ENCODE data around the gene DIS3L2. TPM values are rescaled to one million over a fixed set of nuclear protein-coding genes. Genes with fewer than 3 reads are reported as not detected.

Gene DIS3L2
- total RNA-seq, 1 experiment from 2014 or later = 32.6 TPM

DNA sequence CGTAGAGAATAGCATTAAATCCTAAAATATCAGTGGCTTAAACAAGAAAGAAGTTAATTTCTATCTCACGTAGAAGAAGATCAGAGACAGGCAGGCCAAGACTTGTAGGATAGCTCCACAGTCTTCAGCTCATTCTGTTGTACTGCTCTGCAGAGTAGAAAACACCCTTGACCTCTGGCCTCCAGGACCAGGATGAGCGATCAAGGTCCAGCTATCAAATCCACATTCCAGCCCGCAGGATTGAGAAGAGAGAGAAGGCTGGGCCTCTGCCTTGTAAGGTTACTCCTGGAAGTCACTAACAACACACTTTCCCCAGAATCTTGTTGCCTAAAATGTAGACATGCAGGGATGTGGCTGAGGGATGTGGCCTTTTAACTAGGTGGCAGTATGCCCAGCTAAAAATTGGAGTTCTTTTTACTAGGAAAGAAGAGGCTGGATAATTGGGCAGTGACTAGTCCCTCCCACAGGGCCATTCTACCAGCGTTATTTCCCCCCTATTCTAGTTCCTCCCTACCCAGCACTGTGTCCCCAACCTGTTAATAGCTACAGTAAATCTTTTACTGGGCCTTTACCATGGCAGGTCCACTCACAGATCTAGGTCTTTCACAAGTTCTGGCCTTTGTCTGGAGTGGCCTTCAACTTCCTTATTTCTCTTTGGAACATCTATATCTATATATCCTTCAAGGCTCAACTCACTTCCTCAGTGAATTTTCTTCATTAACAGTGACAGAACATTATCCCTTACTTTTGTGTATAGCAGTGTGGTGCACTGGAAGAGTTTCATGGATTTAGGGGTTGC is 165.0 kb downstream of the DIS3L2 start:
- TF ChIP-seq, protein P1, sequence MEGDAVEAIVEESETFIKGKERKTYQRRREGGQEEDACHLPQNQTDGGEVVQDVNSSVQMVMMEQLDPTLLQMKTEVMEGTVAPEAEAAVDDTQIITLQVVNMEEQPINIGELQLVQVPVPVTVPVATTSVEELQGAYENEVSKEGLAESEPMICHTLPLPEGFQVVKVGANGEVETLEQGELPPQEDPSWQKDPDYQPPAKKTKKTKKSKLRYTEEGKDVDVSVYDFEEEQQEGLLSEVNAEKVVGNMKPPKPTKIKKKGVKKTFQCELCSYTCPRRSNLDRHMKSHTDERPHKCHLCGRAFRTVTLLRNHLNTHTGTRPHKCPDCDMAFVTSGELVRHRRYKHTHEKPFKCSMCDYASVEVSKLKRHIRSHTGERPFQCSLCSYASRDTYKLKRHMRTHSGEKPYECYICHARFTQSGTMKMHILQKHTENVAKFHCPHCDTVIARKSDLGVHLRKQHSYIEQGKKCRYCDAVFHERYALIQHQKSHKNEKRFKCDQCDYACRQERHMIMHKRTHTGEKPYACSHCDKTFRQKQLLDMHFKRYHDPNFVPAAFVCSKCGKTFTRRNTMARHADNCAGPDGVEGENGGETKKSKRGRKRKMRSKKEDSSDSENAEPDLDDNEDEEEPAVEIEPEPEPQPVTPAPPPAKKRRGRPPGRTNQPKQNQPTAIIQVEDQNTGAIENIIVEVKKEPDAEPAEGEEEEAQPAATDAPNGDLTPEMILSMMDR (IDR thresholded peaks at IDR 0.05; ENCODE audit: unreplicated experiment) = no peak
- no peaks in the 10 kb centered on the region for H3K4me1 Mint-ChIP-seq (ENCODE audit: insufficient read depth, unreplicated experiment)
- H3K4me3 Mint-ChIP-seq (ENCODE audit: unreplicated experiment) = no peak overlapping the region
- DNase-seq (ENCODE audit: unreplicated experiment) = no peak
- no peaks in the 10 kb centered on the region for H3K27me3 Mint-ChIP-seq (ENCODE audit: insufficient read depth, unreplicated experiment)
- peaks cover 7% of the 10 kb centered on the region for H3K36me3 Mint-ChIP-seq (ENCODE audit: insufficient read depth, unreplicated experiment)
- no peak overlapping the region for H3K27ac Mint-ChIP-seq (ENCODE audit: low read depth, unreplicated experiment)
- intact Hi-C loops (cut with micrococcal nuclease) = no loop called here
- no peaks in the 10 kb centered on the region for H3K9me3 Mint-ChIP-seq (ENCODE audit: unreplicated experiment)
- POLR2A ChIA-PET = interaction anchor here (1.2 kb wide), 1 partner anchor 19 kb away, joined by 3 read pairs; no protein-coding TSS in a partner anchor
- no TSS peak for BruUV-seq (replicated peaks)
- CTCF ChIA-PET = interaction anchor here (0.6 to 1.9 kb wide), 8 partner anchors 9 to 200 kb away, joined by 3 to 10 read pairs (median 4); no protein-coding TSS in a partner anchor

DNA sequence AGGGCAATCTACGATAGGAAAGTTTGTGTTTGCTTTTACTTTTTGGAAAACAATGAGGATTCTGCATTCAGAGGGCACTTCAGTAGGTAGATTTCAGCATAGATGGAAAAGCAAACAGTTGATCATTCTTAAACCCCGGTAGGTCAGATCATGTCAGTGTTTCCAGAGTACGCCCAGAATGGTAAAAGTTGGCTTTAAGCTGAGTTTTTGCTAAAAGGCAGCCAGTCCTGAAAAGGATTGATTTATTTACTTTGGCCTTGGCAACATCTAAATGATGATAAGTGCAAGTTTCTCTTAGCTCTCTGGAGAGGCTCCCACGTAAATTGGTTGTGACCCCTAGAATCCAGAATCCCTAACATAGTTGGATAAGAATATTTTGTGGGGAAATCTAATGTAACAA is 168.0 kb downstream of the DIS3L2 start:
- no peak overlapping the region for H3K27ac Mint-ChIP-seq (ENCODE audit: low read depth, unreplicated experiment)
- CTCF ChIA-PET = no interaction called here
- no peaks in the 10 kb centered on the region for H3K9me3 Mint-ChIP-seq (ENCODE audit: unreplicated experiment)
- H3K36me3 Mint-ChIP-seq (ENCODE audit: insufficient read depth, unreplicated experiment) = peaks cover 25% of the 10 kb centered on the region
- DNase-seq (ENCODE audit: unreplicated experiment) = no peak
- no TSS peak for BruUV-seq (replicated peaks)
- POLR2A ChIA-PET = no interaction called here
- H3K4me1 Mint-ChIP-seq (ENCODE audit: insufficient read depth, unreplicated experiment) = no peaks in the 10 kb centered on the region
- intact Hi-C loops (cut with micrococcal nuclease) = no loop called here
- TF ChIP-seq, protein P1 (IDR thresholded peaks at IDR 0.05; ENCODE audit: unreplicated experiment) = no peak
- H3K4me3 Mint-ChIP-seq (ENCODE audit: unreplicated experiment) = no peak overlapping the region
- H3K27me3 Mint-ChIP-seq (ENCODE audit: insufficient read depth, unreplicated experiment) = no peaks in the 10 kb centered on the region

DNA sequence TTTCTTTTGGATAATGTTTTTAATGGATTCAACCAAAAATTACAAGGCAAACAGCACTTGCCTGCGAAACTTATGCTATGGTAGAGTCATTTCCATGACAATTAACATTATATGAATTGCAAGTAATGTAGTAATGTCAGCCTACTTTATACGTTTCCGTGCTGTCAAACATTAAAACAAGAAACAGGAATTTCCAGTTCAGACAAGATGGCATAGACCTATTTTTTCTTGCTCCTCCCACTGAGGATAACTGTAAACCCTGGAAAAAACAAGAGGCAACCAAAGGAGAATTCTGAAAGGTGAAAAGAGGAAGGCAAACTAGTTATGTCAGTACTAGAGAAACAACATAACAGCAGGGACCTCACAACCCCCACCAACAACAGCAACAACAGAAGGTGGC is 170.7 kb downstream of the DIS3L2 start:
- TF ChIP-seq, protein P1 (IDR thresholded peaks at IDR 0.05; ENCODE audit: unreplicated experiment) = no peak
- H3K27ac Mint-ChIP-seq (ENCODE audit: low read depth, unreplicated experiment) = no peak overlapping the region
- no peaks in the 10 kb centered on the region for H3K9me3 Mint-ChIP-seq (ENCODE audit: unreplicated experiment)
- no peak overlapping the region for H3K4me3 Mint-ChIP-seq (ENCODE audit: unreplicated experiment)
- no TSS peak for BruUV-seq (replicated peaks)
- no peaks in the 10 kb centered on the region for H3K27me3 Mint-ChIP-seq (ENCODE audit: insufficient read depth, unreplicated experiment)
- CTCF ChIA-PET = interaction anchor here (0.6 to 1.4 kb wide), 2 partner anchors 10 to 268 kb away, joined by 4 read pairs; no protein-coding TSS in a partner anchor
- DNase-seq (ENCODE audit: unreplicated experiment) = no peak
- POLR2A ChIA-PET = no interaction called here
- intact Hi-C loops (cut with micrococcal nuclease) = no loop called here
- peaks cover 31% of the 10 kb centered on the region for H3K36me3 Mint-ChIP-seq (ENCODE audit: insufficient read depth, unreplicated experiment)
- no peaks in the 10 kb centered on the region for H3K4me1 Mint-ChIP-seq (ENCODE audit: insufficient read depth, unreplicated experiment)

DNA sequence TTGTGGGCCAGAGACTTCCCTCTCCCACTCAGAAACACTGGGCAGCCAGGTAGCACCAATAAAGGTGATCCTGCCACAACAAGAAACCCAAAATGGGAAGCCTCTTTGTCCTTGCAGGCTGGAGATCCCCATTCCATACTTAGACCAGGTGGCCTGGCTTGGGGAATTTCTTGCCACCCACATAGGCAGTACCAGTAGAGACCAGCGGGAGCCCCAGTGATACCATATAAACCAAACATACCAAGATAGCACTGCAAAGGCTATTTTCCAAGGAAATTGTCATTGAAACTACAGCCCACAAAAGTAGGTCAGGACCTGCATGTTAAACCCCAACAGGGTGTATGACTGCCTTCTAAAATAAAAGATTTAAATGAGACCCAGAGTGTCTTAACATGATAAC is 171.6 kb downstream of the DIS3L2 start:
- no peaks in the 10 kb centered on the region for H3K4me1 Mint-ChIP-seq (ENCODE audit: insufficient read depth, unreplicated experiment)
- no TSS peak for BruUV-seq (replicated peaks)
- no peak overlapping the region for H3K27ac Mint-ChIP-seq (ENCODE audit: low read depth, unreplicated experiment)
- intact Hi-C loops (cut with micrococcal nuclease) = no loop called here
- TF ChIP-seq, protein P1 (IDR thresholded peaks at IDR 0.05; ENCODE audit: unreplicated experiment) = no peak
- no peak for DNase-seq (ENCODE audit: unreplicated experiment)
- no peak overlapping the region for H3K4me3 Mint-ChIP-seq (ENCODE audit: unreplicated experiment)
- ChIA-PET POLR2A (no interaction called here), CTCF (interaction anchor here (0.6 to 0.7 kb wide), 2 partner anchors 269 to 360 kb away, joined by 3 to 4 read pairs; no protein-coding TSS in a partner anchor)
- H3K9me3 Mint-ChIP-seq (ENCODE audit: unreplicated experiment) = no peaks in the 10 kb centered on the region
- no peaks in the 10 kb centered on the region for H3K27me3 Mint-ChIP-seq (ENCODE audit: insufficient read depth, unreplicated experiment)
- peaks cover 34% of the 10 kb centered on the region for H3K36me3 Mint-ChIP-seq (ENCODE audit: insufficient read depth, unreplicated experiment)
